B cell (primary cell): ENCODE results near the gene OS9.
"Not testable (repeated sequence)": the region's sequence is repeated elsewhere in the genome, so short reads cannot be mapped to it uniquely, and the experiment has no call there.

Source experiments
- EZH2 ChIP-seq: IDR thresholded peaks from 2 replicates; pipeline ENCODE4 v1.6.1; 2012; ENCODE audit warnings: borderline replicate concordance, low read depth, mild to moderate bottlenecking, moderate library complexity, low read length; ENCODE audit not compliant: insufficient read depth, poor library complexity, severe bottlenecking
- TF ChIP-seq, protein P1 (sequence below): fragments of 200-600 bp; IDR thresholded peaks from one replicate; pipeline ENCODE4 v1.8.0; 2022; ENCODE audit warnings: antibody characterized with exemption, mild to moderate bottlenecking

DNA sequence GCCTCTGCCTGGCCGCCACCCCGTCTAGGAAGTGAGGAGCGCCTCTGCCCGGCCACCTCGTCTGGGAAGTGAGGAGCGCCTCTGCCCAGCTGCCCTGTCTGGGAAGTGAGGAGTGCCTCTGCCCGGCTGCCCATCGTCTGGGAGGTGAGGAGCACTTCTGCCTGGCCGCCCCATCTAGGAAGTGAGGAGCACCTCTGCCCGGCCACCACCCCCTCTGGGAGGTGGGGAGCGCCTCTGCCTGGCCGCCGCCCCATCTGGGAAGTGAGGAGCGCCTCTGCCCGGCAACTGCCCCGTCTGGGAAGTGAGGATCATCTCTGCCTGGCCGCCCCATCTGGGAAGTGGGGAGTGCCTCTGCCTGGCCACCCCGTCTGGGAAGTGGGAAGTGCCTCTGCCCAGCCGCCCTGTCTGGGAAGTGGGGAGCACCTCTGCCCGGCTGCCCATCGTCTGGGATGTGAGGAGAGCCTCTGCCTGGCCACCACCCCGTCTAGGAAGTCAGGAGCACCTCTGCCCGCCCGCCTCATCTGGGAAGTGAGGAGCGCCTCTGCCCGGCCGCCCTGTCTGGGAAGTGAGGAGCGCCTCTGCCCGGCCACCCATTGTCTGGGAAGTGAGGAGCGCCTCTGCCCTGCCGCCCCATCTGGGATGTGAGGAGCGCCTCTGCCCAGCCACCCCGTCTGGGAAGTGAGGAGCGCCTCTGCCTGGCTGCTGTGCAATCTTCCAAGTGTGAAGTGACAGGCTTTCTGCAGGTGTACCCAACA is 28.7 kb upstream of the OS9 start:
- TF ChIP-seq, protein P1, sequence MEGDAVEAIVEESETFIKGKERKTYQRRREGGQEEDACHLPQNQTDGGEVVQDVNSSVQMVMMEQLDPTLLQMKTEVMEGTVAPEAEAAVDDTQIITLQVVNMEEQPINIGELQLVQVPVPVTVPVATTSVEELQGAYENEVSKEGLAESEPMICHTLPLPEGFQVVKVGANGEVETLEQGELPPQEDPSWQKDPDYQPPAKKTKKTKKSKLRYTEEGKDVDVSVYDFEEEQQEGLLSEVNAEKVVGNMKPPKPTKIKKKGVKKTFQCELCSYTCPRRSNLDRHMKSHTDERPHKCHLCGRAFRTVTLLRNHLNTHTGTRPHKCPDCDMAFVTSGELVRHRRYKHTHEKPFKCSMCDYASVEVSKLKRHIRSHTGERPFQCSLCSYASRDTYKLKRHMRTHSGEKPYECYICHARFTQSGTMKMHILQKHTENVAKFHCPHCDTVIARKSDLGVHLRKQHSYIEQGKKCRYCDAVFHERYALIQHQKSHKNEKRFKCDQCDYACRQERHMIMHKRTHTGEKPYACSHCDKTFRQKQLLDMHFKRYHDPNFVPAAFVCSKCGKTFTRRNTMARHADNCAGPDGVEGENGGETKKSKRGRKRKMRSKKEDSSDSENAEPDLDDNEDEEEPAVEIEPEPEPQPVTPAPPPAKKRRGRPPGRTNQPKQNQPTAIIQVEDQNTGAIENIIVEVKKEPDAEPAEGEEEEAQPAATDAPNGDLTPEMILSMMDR = not testable (repeated sequence)
- not testable (repeated sequence) for TF ChIP-seq EZH2
